ENCODE results near the gene BPGM.

GRCh38 chr7:134639061-134639460 is 7.6 kb upstream of the BPGM start:
- TF ChIP-seq CTCF (IDR thresholded peaks at IDR 0.05; ENCODE audit: insufficient read depth, low read depth, low read length) (no peak), EZH2 (IDR thresholded peaks at IDR 0.05; ENCODE audit: insufficient read depth, low read length) (no peak)
